NCI-H1694 treated with DMSO at 0.1 percent for 48 hours (cell line): Measurements from ENCODE around the gene SLC5A5.
"Not testable (repeated sequence)": the region's sequence is repeated elsewhere in the genome, so short reads cannot be mapped to it uniquely, and the experiment has no call there.

Source experiments
- DNase-seq: peaks from one replicate; lab custom pipeline; 2025; lab: John Stamatoyannopoulos, UW

The SLC5A5 gene

GRCh38 chr19:17871032-17871877 is 490 bp upstream of the SLC5A5 start:
- DNase-seq: no peak

- DNase-seq: no peak
These were observed 681 bp downstream of the SLC5A5 start for GRCh38 chr19:17872251-17873001.

GRCh38 chr19:17873786-17874757 is 2.3 kb downstream of the SLC5A5 start:
- DNase-seq: no peak

GRCh38 chr19:17874758-17875135 is 3.0 kb downstream of the SLC5A5 start:
- DNase-seq: no peak

GRCh38 chr19:17877696-17878095 is 6.0 kb downstream of the SLC5A5 start:
- DNase-seq: no peak

GRCh38 chr19:17879466-17879865 is 7.7 kb downstream of the SLC5A5 start:
- no peak for DNase-seq

DNA sequence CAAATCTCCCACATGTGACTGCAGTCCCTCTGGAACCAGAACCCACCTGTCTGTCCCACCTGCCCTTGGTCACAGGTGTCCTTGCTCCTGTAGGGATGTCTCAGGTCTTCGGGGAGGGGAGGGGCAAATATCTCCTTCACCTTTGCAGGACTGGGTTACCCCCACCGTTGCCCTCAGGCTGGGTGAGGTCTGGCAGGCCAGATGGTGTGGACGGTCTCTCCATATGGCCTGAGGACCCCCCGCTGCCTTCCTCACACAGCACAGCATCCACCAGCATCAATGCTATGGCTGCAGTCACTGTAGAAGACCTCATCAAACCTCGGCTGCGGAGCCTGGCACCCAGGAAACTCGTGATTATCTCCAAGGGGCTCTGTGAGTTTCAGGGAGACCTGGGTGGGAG is 10.0 kb downstream of the SLC5A5 start:
- no peak for DNase-seq

- no peak for DNase-seq
These were observed 12.1 kb downstream of the SLC5A5 start for GRCh38 chr19:17883627-17884410.

GRCh38 chr19:17886515-17886914 is 14.8 kb downstream of the SLC5A5 start:
- DNase-seq: no peak

- DNase-seq: not testable (repeated sequence)
These were observed 15.5 kb downstream of the SLC5A5 start for GRCh38 chr19:17887221-17887620.

GRCh38 chr19:17888260-17888659 is 16.5 kb downstream of the SLC5A5 start:
- no peak for DNase-seq

- DNase-seq: no peak
These were observed 18.0 kb downstream of the SLC5A5 start for GRCh38 chr19:17889609-17890214.

DNA sequence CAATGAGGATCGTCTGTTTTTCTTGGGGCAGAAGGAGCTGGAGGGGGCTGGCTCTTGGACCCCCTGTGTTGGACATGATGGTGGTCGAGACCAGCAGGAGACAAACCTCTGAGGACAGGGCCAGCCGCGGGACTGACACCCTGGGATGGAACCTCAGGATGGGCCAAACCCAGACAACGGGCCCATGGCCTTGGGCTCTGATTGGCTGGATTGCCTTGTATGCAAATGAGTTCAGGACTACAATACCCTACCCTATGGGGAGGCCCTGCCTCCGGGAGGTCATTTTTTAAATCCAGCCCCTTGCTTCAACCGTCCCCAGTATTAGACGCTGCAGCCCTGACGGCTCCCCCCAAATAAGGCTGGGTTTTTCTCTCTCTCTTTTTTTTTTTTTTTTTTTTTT is 22.0 kb downstream of the SLC5A5 start:
- no peak for DNase-seq

- peak; percentile 91 for DNase-seq
These were observed 31.0 kb downstream of the SLC5A5 start for GRCh38 chr19:17902701-17903100.

DNA sequence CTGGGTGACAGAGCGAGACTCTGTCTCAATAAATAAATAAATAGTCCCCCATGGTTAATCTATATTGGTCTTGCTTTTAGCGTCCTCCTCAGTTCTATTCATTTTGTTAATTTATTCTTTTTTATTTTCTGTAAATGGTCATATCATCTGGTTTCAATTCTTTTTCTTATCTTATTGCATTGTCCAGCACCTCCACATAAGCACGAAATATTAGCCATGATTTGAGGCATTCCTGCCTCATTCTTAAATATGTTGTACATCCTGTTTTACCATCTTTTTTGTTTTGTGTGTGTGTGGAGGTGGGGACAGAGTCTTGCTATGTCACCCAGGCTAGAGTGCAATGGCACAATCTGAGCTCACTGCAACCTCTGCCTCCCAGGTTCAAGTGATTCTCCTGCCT is 36.5 kb downstream of the SLC5A5 start:
- no peak for DNase-seq

- no peak for DNase-seq
These were observed 37.4 kb downstream of the SLC5A5 start for GRCh38 chr19:17909003-17909732.

GRCh38 chr19:17910791-17911360 is 39.1 kb downstream of the SLC5A5 start:
- no peak for DNase-seq

- no peak for DNase-seq
These were observed 44.3 kb downstream of the SLC5A5 start for GRCh38 chr19:17915940-17916593.

- DNase-seq: not testable (repeated sequence)
These were observed 46.4 kb downstream of the SLC5A5 start for GRCh38 chr19:17918151-17918550.
